K562 (cell line): ENCODE data around the gene FAM110D.

Experiments
- CBX2 ChIP-seq: fragments of 200-600 bp; sonication (generic); IDR thresholded peaks from one replicate; pipeline ENCODE4 v1.6.1; 2012; ENCODE audit warnings: mild to moderate bottlenecking, low read length, inconsistent platforms; ENCODE audit not compliant: insufficient read depth, poor library complexity, severe bottlenecking
- JUN ChIP-seq, 2 experiments: sonication (generic) in 1 of 2; formaldehyde crosslinking in 1 of 2; IDR thresholded peaks; 2 replicates each; pipeline versions ENCODE4 v1.6.1 to v1.8.0; 2012 to 2022; ENCODE audit warnings: borderline replicate concordance in 2 of 2, mild to moderate bottlenecking in 2 of 2, improper control_type of control experiment in 1 of 2, low read depth in 1 of 2, low read length in 1 of 2, missing genetic modification reagents in 1 of 2
- POLR2AphosphoS5 ChIP-seq: IDR thresholded peaks from 2 replicates; pipeline ENCODE4 v1.6.1; 2011; ENCODE audit warnings: mild to moderate bottlenecking, low read depth, low read length, moderate library complexity; ENCODE audit not compliant: control insufficient read depth, insufficient read depth
- SIN3B ChIP-seq: fragments of 450-650 bp; IDR thresholded peaks from 2 replicates; pipeline ENCODE4 v1.6.1; 2017; ENCODE audit warnings: low read depth, mild to moderate bottlenecking, moderate library complexity
- ZNF561 ChIP-seq: fragments of 450-650 bp; formaldehyde crosslinking; conservative IDR thresholded peaks from 2 replicates; pipeline ENCODE4 v1.4.0; 2020; ENCODE audit warnings: mild to moderate bottlenecking, moderate library complexity
- ZZZ3 ChIP-seq: fragments of 450-650 bp; IDR thresholded peaks from 2 replicates; pipeline ENCODE4 v1.6.1; 2016; ENCODE audit warnings: antibody characterized with exemption, mild to moderate bottlenecking, moderate library complexity
- TF ChIP-seq, protein P1 (sequence below), 3 experiments: IDR thresholded peaks in 2 of 3; conservative IDR thresholded peaks in 1 of 3; 2 replicates each; pipeline ENCODE4 v1.5.1; 2011 to 2012; ENCODE audit warnings: low read length in 3 of 3, mild to moderate bottlenecking in 3 of 3, control low read depth in 2 of 3, improper control_type of control experiment in 1 of 3, inconsistent platforms in 1 of 3, low read depth in 1 of 3, mixed read lengths in 1 of 3, moderate library complexity in 1 of 3; ENCODE audit not compliant: insufficient read depth in 2 of 3
- TF ChIP-seq, protein P2 (sequence below): fragments of 250-450 bp; sonication (Bioruptor Pico); IDR thresholded peaks from 2 replicates; pipeline ENCODE4 v1.5.0; 2020; ENCODE audit warnings: mild to moderate bottlenecking, borderline replicate concordance

DNA sequence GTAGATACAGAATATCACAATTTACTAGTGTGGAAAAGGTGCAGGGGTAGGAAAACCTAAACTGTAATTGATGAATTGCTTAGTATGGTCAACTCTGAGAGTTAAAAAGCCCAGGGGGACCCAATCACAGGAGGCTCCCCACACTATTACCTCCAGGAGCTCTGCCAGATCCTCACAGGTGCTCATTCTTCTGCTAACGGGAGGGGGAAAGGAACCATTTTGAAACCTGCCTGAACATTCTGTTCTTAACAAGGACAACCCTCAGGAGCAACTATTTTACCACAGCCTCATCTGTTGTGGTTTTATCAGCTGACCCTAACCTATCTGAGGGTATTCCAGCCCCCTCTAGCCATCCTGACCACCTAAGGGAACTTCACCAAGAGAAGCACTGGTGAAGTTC is 28.2 kb upstream of the FAM110D start:
- TF ChIP-seq JUN (IDR thresholded peaks at IDR 0.05; ENCODE audit: borderline replicate concordance, low read depth, low read length) (no peak), JUN (CRISPR knock-in tag; IDR thresholded peaks at IDR 0.05; ENCODE audit: borderline replicate concordance) (no peak), SIN3B (no peak), ZZZ3 (no peak), ZNF561 (no peak), POLR2AphosphoS5 (no peak), CBX2 (no peak)
- TF ChIP-seq, protein P1, sequence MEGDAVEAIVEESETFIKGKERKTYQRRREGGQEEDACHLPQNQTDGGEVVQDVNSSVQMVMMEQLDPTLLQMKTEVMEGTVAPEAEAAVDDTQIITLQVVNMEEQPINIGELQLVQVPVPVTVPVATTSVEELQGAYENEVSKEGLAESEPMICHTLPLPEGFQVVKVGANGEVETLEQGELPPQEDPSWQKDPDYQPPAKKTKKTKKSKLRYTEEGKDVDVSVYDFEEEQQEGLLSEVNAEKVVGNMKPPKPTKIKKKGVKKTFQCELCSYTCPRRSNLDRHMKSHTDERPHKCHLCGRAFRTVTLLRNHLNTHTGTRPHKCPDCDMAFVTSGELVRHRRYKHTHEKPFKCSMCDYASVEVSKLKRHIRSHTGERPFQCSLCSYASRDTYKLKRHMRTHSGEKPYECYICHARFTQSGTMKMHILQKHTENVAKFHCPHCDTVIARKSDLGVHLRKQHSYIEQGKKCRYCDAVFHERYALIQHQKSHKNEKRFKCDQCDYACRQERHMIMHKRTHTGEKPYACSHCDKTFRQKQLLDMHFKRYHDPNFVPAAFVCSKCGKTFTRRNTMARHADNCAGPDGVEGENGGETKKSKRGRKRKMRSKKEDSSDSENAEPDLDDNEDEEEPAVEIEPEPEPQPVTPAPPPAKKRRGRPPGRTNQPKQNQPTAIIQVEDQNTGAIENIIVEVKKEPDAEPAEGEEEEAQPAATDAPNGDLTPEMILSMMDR (IDR thresholded peaks at IDR 0.05 in 2 of 3, conservative IDR thresholded peaks at IDR 0.05 in 1 of 3; ENCODE audit: insufficient read depth in 2 of 3, low read depth in 1 of 3, low read length in 3 of 3) = no peak
- TF ChIP-seq, protein P2, sequence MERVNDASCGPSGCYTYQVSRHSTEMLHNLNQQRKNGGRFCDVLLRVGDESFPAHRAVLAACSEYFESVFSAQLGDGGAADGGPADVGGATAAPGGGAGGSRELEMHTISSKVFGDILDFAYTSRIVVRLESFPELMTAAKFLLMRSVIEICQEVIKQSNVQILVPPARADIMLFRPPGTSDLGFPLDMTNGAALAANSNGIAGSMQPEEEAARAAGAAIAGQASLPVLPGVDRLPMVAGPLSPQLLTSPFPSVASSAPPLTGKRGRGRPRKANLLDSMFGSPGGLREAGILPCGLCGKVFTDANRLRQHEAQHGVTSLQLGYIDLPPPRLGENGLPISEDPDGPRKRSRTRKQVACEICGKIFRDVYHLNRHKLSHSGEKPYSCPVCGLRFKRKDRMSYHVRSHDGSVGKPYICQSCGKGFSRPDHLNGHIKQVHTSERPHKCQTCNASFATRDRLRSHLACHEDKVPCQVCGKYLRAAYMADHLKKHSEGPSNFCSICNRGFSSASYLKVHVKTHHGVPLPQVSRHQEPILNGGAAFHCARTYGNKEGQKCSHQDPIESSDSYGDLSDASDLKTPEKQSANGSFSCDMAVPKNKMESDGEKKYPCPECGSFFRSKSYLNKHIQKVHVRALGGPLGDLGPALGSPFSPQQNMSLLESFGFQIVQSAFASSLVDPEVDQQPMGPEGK (CRISPR knock-in tag) = no peak
